ENCODE results near the gene LST1. TPM values are rescaled to one million over a fixed set of nuclear protein-coding genes. Genes with fewer than 3 reads are reported as not detected.
A peak's percentile ranks its signal among the peaks of the same experiment; 100 is the strongest.

LST1 gene
- total and polyA plus RNA-seq, 2 of the 8 experiments (the other 6 are each of a cell fraction or from before 2014, with no cell fraction given): not detected

DNA sequence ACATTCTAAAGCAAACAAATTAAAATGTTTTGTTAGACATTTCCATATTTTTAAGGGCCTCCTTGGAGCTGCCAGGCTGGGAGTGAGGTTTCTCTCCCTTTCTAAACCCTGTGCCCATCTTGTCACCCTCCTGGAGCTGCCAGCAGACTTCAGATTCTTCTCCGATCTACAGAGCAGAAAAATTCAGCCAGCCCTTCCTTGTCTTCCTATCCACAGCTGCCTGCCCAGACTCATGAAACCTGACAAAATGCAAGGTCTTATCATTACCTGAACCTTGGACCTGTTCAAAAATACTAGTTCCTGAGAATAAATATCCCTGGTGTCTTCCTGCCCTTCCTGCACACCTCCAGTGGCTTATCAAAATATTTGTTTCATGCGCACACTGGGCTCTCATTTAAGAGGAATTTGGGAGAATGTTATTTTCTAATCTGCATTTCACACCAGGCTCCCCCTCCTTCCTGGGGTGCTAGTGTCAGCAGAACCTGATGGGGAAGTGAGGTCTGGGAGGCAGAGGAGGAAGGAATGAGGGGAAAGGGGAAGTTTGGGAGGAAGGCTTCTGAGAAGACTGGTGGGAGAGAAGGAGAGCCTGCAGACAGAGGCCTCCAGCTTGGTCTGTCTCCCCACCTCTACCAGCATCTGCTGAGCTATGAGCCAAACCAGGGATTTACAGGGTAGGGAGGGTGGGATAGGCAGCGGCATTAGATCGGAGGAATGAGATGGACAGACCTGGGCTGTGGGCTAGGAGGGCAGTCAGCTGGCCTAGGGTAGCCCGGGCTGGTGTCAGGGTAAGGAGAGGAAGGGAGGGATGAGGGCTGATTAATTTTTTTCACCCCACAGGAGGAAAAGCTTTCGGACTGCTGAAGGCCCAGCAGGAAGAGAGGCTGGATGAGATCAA is 28.9 kb downstream of the LST1 start, which contains the start of gene AIF1:
TSS of gene AIF1 (plus strand) at position 551 of the 895 bp plus-strand sequence. CDS start at position 647, 96 bp downstream.
- no peaks in the 10 kb centered on the region for H3K27me3 ChIP-seq (replicated peaks in 1 of 4; ENCODE audit: control insufficient read depth in 3 of 4, extremely low read depth in 1 of 4, insufficient read depth in 3 of 4, low read length in 3 of 4)
- H3K23ac ChIP-seq (ENCODE audit: insufficient read length): no peak within 1 kb of the TSS
- H3K9ac ChIP-seq (replicated peaks in 1 of 4; ENCODE audit: extremely low read depth in 1 of 4, low read depth in 3 of 4, low read length in 3 of 4): no peak within 1 kb of the TSS
- no peak within 1 kb of the TSS for H2BK120ac ChIP-seq (replicated peaks; ENCODE audit: low read depth, low read length)
- no peaks in the 10 kb centered on the region for H3K36me3 ChIP-seq (ENCODE audit: control insufficient read depth in 2 of 4, insufficient read depth in 4 of 4, low read length in 3 of 4)
- no peaks in the 10 kb centered on the region for H4K20me1 ChIP-seq (replicated peaks in 1 of 2; ENCODE audit: control insufficient read depth in 1 of 2, insufficient read depth in 2 of 2, low read length in 2 of 2)
- H3K27ac ChIP-seq (ENCODE audit: low read depth, low read length): no peak within 1 kb of the TSS
- H3K79me2 ChIP-seq (ENCODE audit: control insufficient read depth in 1 of 2, insufficient read depth in 2 of 2, low read length in 2 of 2): no peaks in the 10 kb centered on the region
- peaks cover 2 to 12% (median 6%) of the 10 kb centered on the region in 4 experiments; a peak in 6 of 7 replicates for H3K4me1 ChIP-seq (replicated peaks in 1 of 4; ENCODE audit: control insufficient read depth in 3 of 4, insufficient read depth in 4 of 4, low read length in 3 of 4)
- no peak within 1 kb of the TSS for H4K91ac ChIP-seq (replicated peaks; ENCODE audit: insufficient read length, low read length)
- no peak for FAIRE-seq
- peak within 1 kb of the TSS in 1 of 2 experiments; percentile 24; a peak in 1 of 4 replicates for H3K4me2 ChIP-seq (ENCODE audit: insufficient read depth in 1 of 2, low read depth in 2 of 2, low read length in 2 of 2)
- no peak within 1 kb of the TSS for H4K5ac ChIP-seq (ENCODE audit: insufficient read length, low read depth, low read length)
- ChIA-PET POLR2A (ENCODE audit: partially characterized antibody) (interaction anchor here (0.5 to 34.9 kb wide), 11 partner anchors 11 to 284 kb away, joined by 3 to 883 read pairs (median 3); partner anchors contain the start of genes APOM, ATP6V1G2, BAG6 and C6orf47), CTCF (ENCODE audit: partially characterized antibody) (interaction anchor here (0.7 to 4.5 kb wide), 8 partner anchors 9 to 118 kb away, joined by 3 to 45 read pairs (median 6); partner anchors contain the start of gene ATP6V1G2)
- H2AFZ ChIP-seq (ENCODE audit: low read length): peak within 1 kb of the TSS; percentile 17
- 79% methylated on average over 6 of the region's 6 CpGs; no CpG with 5 or more reads in 1 of the 2 experiments for WGBS, 2 experiments (ENCODE audit: extremely low coverage in 1 of 2, insufficient coverage in 1 of 2, insufficient read length in 1 of 2, insufficient replicate concordance in 2 of 2, low coverage in 1 of 2, low lambda C conversion rate in 2 of 2, missing lambda C conversion rate in 1 of 2)
- no peaks in the 10 kb centered on the region for H3K79me1 ChIP-seq (ENCODE audit: low read depth, low read length)
- H2BK20ac ChIP-seq (ENCODE audit: low read length): 0 out of 2 replicates have a peak within 1 kb of the TSS, but pooled peaks have one; percentile 72
- peak within 1 kb of the TSS; percentile 94; the same call in 1 of the 2 replicates for H2AK5ac ChIP-seq (ENCODE audit: low read depth, low read length)
- H2BK15ac ChIP-seq (ENCODE audit: low read length): peak within 1 kb of the TSS; percentile 98; the same call in 1 of the 2 replicates
- DNase-seq (ENCODE audit: low read depth in 1 of 2, low spot score in 2 of 2): no peak
- H2BK12ac ChIP-seq (ENCODE audit: low read depth, low read length): peak within 1 kb of the TSS; percentile 87; the same call in 1 of the 2 replicates
- H3K9me3 ChIP-seq (ENCODE audit: insufficient read depth in 2 of 2, low read depth in 1 of 2, low read length in 1 of 2): no peaks in the 10 kb centered on the region
- H3K4ac ChIP-seq (replicated peaks; ENCODE audit: insufficient read length, low read depth, low read length): peak within 1 kb of the TSS; percentile 44
- H3K18ac ChIP-seq (ENCODE audit: extremely low read depth, low read length): peak within 1 kb of the TSS; percentile 48; the same call in 1 of the 2 replicates
- peaks cover 4% of the 10 kb centered on the region; the same call in 1 of the 2 replicates for H3K23me2 ChIP-seq (ENCODE audit: low read depth, low read length)
- H3K56ac ChIP-seq (replicated peaks; ENCODE audit: insufficient read length, low read depth, low read length): no peak within 1 kb of the TSS
- no peak within 1 kb of the TSS for H3K14ac ChIP-seq (ENCODE audit: insufficient read length)
- H3K4me3 ChIP-seq (ENCODE audit: extremely low read depth in 1 of 4, insufficient read depth in 2 of 4, low read depth in 3 of 4, low read length in 4 of 4): no peak within 1 kb of the TSS; a peak in 2 of 8 replicates
- H4K8ac ChIP-seq (ENCODE audit: extremely low read depth, insufficient read depth, low read length): 0 out of 2 replicates have a peak within 1 kb of the TSS, but pooled peaks have one; percentile 58
- peak within 1 kb of the TSS; percentile 66; the same call in 1 of the 2 replicates for H2BK5ac ChIP-seq (ENCODE audit: low read depth, low read length)
- TF ChIP-seq, protein P1, sequence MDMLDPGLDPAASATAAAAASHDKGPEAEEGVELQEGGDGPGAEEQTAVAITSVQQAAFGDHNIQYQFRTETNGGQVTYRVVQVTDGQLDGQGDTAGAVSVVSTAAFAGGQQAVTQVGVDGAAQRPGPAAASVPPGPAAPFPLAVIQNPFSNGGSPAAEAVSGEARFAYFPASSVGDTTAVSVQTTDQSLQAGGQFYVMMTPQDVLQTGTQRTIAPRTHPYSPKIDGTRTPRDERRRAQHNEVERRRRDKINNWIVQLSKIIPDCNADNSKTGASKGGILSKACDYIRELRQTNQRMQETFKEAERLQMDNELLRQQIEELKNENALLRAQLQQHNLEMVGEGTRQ (IDR thresholded peaks at IDR 0.05; ENCODE audit: low read length): no peak
- TF ChIP-seq SRF (IDR thresholded peaks at IDR 0.05; ENCODE audit: low read depth, low read length) (no peak), TEAD4 (IDR thresholded peaks at IDR 0.05; ENCODE audit: low read depth, low read length) (no peak), CHD1 (IDR thresholded peaks at IDR 0.05; ENCODE audit: low read depth, low read length) (no peak), SP1 (IDR thresholded peaks at IDR 0.05; ENCODE audit: low read depth, low read length) (no peak), SAP30 (IDR thresholded peaks at IDR 0.05; ENCODE audit: insufficient read depth, insufficient replicate concordance, low read length) (no peak), NANOG (IDR thresholded peaks at IDR 0.05; ENCODE audit: insufficient read depth, low read depth, low read length, poor library complexity, severe bottlenecking) (no peak), BCL11A (IDR thresholded peaks at IDR 0.05; ENCODE audit: low read depth in 2 of 2, low read length in 2 of 2) (no peak)
